ENCODE measurements around the gene SMURF1. TPM values are rescaled to one million over a fixed set of nuclear protein-coding genes. Genes with fewer than 3 reads are reported as not detected.

SMURF1 gene
- total RNA-seq, 1 donor from 2014 or later: 31.9 TPM

- Mint-ChIP-seq H3K36me3 (ENCODE audit: insufficient read depth) (peaks cover 27% of the 10 kb centered on the region), H3K4me3 (ENCODE audit: low read depth) (no peak overlapping the region)
Measured at GRCh38 chr7:99112097-99112496, 31.8 kb downstream of the SMURF1 start.

DNA sequence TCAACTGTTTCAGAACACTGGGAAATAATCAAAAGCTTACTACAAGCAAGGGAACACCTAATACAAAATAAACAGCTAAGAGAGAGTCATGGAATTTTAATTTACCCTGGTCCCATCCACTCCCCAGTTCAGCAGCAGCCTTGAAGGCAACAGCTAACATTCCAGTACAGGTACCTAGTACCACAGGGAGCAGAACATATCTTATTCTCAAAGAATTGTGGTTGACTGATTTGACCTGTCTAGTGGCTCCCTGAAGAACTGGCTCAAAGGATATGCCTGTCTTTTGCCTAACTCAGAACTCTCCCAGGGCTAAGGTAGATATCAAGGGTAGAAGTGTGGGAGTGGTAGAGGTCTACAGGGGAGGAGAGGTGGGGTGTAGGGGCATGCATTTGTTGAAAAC, 32.3 kb downstream of the SMURF1 start:
- Mint-ChIP-seq H3K9me3 (ENCODE audit: low read depth) (peaks cover 28% of the 10 kb centered on the region), H3K4me1 (ENCODE audit: low read depth) (peaks cover 37% of the 10 kb centered on the region), H3K36me3 (ENCODE audit: insufficient read depth) (peaks cover 25% of the 10 kb centered on the region), H3K27ac (peak overlapping the region; percentile 59), H3K4me3 (ENCODE audit: low read depth) (no peak overlapping the region), H3K27me3 (no peaks in the 10 kb centered on the region)
- no peak for DNase-seq (ENCODE audit: low spot score, unreplicated experiment)
- TF ChIP-seq, protein P1, sequence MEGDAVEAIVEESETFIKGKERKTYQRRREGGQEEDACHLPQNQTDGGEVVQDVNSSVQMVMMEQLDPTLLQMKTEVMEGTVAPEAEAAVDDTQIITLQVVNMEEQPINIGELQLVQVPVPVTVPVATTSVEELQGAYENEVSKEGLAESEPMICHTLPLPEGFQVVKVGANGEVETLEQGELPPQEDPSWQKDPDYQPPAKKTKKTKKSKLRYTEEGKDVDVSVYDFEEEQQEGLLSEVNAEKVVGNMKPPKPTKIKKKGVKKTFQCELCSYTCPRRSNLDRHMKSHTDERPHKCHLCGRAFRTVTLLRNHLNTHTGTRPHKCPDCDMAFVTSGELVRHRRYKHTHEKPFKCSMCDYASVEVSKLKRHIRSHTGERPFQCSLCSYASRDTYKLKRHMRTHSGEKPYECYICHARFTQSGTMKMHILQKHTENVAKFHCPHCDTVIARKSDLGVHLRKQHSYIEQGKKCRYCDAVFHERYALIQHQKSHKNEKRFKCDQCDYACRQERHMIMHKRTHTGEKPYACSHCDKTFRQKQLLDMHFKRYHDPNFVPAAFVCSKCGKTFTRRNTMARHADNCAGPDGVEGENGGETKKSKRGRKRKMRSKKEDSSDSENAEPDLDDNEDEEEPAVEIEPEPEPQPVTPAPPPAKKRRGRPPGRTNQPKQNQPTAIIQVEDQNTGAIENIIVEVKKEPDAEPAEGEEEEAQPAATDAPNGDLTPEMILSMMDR (IDR thresholded peaks at IDR 0.05; ENCODE audit: unreplicated experiment): no peak

More at GRCh38 chr7:99112097-99112496, 31.8 kb downstream of the SMURF1 start:
- TF ChIP-seq, protein P1 (IDR thresholded peaks at IDR 0.05; ENCODE audit: unreplicated experiment): no peak
- Mint-ChIP-seq H3K27me3 (no peaks in the 10 kb centered on the region), H3K9me3 (ENCODE audit: low read depth) (peaks cover 31% of the 10 kb centered on the region), H3K27ac (peak overlapping the region; percentile 59), H3K4me1 (ENCODE audit: low read depth) (peaks cover 35% of the 10 kb centered on the region)
- no peak for DNase-seq (ENCODE audit: low spot score, unreplicated experiment)

DNA sequence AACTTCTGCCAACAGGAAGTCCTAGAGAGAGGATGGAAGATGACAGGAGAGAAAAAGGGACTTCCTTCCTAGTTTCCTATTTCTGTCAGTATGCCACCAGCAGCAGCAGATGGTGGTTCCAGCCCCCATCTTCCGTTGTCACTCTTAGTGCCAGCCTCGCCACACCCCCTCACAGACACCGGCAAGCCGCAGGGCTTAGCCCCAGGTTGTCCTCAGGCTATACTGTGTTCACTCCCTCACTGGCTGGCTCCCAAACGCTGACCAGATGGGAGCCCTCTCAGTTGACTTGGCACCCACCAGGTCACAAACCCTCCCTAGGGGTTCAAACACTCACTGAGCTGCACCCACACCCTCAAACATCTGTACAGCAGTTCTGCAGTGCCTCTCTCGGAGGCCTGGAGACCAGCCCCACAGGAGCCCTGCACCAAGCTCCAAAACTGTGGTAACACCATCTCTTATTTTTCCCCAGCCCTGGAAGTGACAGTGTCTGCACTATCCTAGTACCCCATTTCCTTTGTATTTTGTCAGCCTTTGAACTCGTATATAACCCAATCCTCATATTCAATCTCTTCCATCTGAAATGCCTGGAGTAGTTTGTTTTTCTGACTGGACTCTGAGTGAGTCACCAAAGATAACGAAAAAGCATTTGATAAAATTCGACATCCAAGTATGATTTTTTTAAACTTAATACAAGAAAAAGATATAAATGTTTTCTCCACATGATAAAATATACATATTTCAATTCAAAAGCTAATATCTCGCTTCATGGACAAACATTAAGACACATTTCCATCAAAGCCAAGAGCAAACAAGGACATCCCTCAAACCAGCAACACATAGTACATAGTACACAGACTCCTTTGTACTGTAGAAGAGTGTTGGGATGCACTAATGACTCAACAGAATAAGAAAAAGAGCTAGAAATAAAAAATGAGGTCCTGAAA, 34.5 kb downstream of the SMURF1 start:
- Mint-ChIP-seq H3K27ac (no peak overlapping the region), H3K36me3 (ENCODE audit: insufficient read depth) (peaks cover 17% of the 10 kb centered on the region), H3K9me3 (ENCODE audit: low read depth) (peaks cover 12% of the 10 kb centered on the region), H3K4me1 (ENCODE audit: low read depth) (peaks cover 46% of the 10 kb centered on the region), H3K4me3 (ENCODE audit: low read depth) (no peak overlapping the region), H3K27me3 (no peaks in the 10 kb centered on the region)
- TF ChIP-seq, protein P1 (IDR thresholded peaks at IDR 0.05; ENCODE audit: unreplicated experiment): no peak
- DNase-seq (ENCODE audit: low spot score, unreplicated experiment): no peak

DNA sequence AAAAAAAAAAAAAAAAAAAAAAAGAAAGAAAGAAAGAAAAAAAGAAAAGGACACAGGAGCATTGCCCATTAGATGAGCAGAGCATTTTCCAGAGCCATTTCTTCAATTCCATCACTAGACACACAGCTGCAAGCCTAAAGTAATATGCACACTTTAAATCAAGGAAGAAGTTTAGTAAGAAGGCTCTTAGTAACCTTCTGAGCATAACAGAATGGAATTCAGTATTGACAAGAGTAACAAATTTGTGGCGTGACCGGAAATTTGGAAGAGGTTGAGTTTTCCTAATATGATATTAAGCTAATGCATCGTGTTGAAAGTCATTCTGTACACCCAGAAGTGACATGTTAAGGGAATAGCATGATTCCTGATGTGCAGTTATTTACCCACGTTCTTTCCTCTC, 35.3 kb downstream of the SMURF1 start:
- H3K27ac Mint-ChIP-seq: no peak overlapping the region
- TF ChIP-seq, protein P1 (IDR thresholded peaks at IDR 0.05; ENCODE audit: unreplicated experiment): no peak

GRCh38 chr7:99106821-99107241, 37.1 kb downstream of the SMURF1 start:
- Mint-ChIP-seq H3K4me1 (ENCODE audit: low read depth) (peaks cover 46% of the 10 kb centered on the region), H3K27ac (no peak overlapping the region), H3K27me3 (no peaks in the 10 kb centered on the region), H3K4me3 (ENCODE audit: low read depth) (no peak overlapping the region), H3K9me3 (ENCODE audit: low read depth) (no peaks in the 10 kb centered on the region), H3K36me3 (ENCODE audit: insufficient read depth) (peaks cover 5% of the 10 kb centered on the region)
- DNase-seq (ENCODE audit: low spot score, unreplicated experiment): no peak
- TF ChIP-seq, protein P1 (IDR thresholded peaks at IDR 0.05; ENCODE audit: unreplicated experiment): no peak

More for the DNA sequence above, 35.3 kb downstream of the SMURF1 start:
- Mint-ChIP-seq H3K9me3 (ENCODE audit: low read depth) (peaks cover 10% of the 10 kb centered on the region), H3K4me3 (ENCODE audit: low read depth) (no peak overlapping the region), H3K36me3 (ENCODE audit: insufficient read depth) (peaks cover 18% of the 10 kb centered on the region), H3K27me3 (no peaks in the 10 kb centered on the region), H3K4me1 (ENCODE audit: low read depth) (peaks cover 48% of the 10 kb centered on the region)
- no peak for DNase-seq (ENCODE audit: low spot score, unreplicated experiment)

Measured in progenitor cell of endocrine pancreas (in vitro differentiated cells).